ENCODE results near the gene ZNRF2.

GRCh38 chr7:30379131-30379530, 94.7 kb downstream of the ZNRF2 start:
- TF ChIP-seq CTCF (IDR thresholded peaks at IDR 0.05 in 4 of 5, conservative IDR thresholded peaks at IDR 0.05 in 1 of 5) = no peak
- TF ChIP-seq POLR2A (IDR thresholded peaks at IDR 0.05) = no peak

Measured in gastrocnemius medialis (tissue), 4 donors.